HL-60 (cell line): Measurements from ENCODE around the gene CHST3.

ENCODE experiments used
- DNase-seq, 2 experiments: peaks; one replicate each; pipeline ENCODE4 v3.0.0-alpha.2; 2010 to 2020; ENCODE audit warnings: low read depth in 1 of 2, low spot score in 1 of 2
- H3K27ac ChIP-seq: fragments of 250-450 bp; sonication (Bioruptor Pico); replicated peaks from 2 replicates; pipeline ENCODE4 v1.5.1; 2020; ENCODE audit warnings: mild to moderate bottlenecking, moderate library complexity
- H3K27me3 ChIP-seq: fragments of 250-450 bp; sonication (Bioruptor Pico); 2 replicates; pipeline ENCODE4 v1.5.1; 2021; ENCODE audit warnings: mild to moderate bottlenecking, moderate library complexity; ENCODE audit not compliant: insufficient read depth, poor library complexity, severe bottlenecking
- H3K4me3 ChIP-seq: replicated peaks from 2 replicates; pipeline ENCODE4 v1.5.1; 2011; ENCODE audit warnings: mild to moderate bottlenecking, control low read depth, low read length; ENCODE audit not compliant: insufficient read depth
- CTCF ChIP-seq: IDR thresholded peaks from one replicate; pipeline ENCODE4 v1.5.1; 2011; ENCODE audit warnings: low read length, control low read depth, inconsistent platforms; ENCODE audit not compliant: insufficient read depth
- GABPA ChIP-seq: IDR thresholded peaks from 2 replicates; pipeline ENCODE4 v1.6.1; 2012; ENCODE audit warnings: low read depth
- POLR2AphosphoS5 ChIP-seq: IDR thresholded peaks from 2 replicates; pipeline ENCODE4 v1.6.1; 2012; ENCODE audit warnings: low read depth
- REST ChIP-seq: IDR thresholded peaks from 2 replicates; pipeline ENCODE4 v1.6.1; 2012; ENCODE audit warnings: low read depth; ENCODE audit not compliant: insufficient replicate concordance
- SPI1 ChIP-seq: IDR thresholded peaks from 2 replicates; pipeline ENCODE4 v1.6.1; 2012; ENCODE audit warnings: low read depth, mild to moderate bottlenecking, borderline replicate concordance

The CHST3 gene

GRCh38 chr10:71927159-71927558 is 37.0 kb upstream of the CHST3 start:
- Histone ChIP-seq H3K27me3 (no peaks in the 10 kb centered on the region), H3K4me3 (no peak overlapping the region), H3K27ac (no peak overlapping the region)
- DNase-seq = no peak
- no peak for TF ChIP-seq GABPA
- TF ChIP-seq REST = no peak
- TF ChIP-seq SPI1 = no peak
- TF ChIP-seq POLR2AphosphoS5 = no peak
- TF ChIP-seq CTCF = no peak

GRCh38 chr10:71927776-71928592 is 36.2 kb upstream of the CHST3 start:
- Histone ChIP-seq H3K27me3 (no peaks in the 10 kb centered on the region), H3K27ac (no peak overlapping the region), H3K4me3 (no peak overlapping the region)
- TF ChIP-seq SPI1 (no peak), CTCF (no peak), GABPA (no peak), POLR2AphosphoS5 (no peak), REST (no peak)
- no peak for DNase-seq

GRCh38 chr10:71931295-71931694 is 32.9 kb upstream of the CHST3 start:
- Histone ChIP-seq H3K27ac (no peak overlapping the region), H3K4me3 (no peak overlapping the region), H3K27me3 (no peaks in the 10 kb centered on the region)
- TF ChIP-seq POLR2AphosphoS5 (no peak), REST (no peak), GABPA (no peak), SPI1 (no peak), CTCF (no peak)
- no peak for DNase-seq
